Panc1 (cell line): ENCODE measurements around the gene BMP7.

Experiments used
- CTCF ChIP-seq: fragments of 450-650 bp; IDR thresholded peaks from 2 replicates; pipeline ENCODE4 v1.5.1; 2017; ENCODE audit warnings: mild to moderate bottlenecking
- POLR2AphosphoS5 ChIP-seq: IDR thresholded peaks from 2 replicates; pipeline ENCODE4 v1.6.1; 2012; ENCODE audit warnings: mild to moderate bottlenecking, low read depth, low read length, moderate library complexity
- REST ChIP-seq, 2 experiments: IDR thresholded peaks; 2 replicates each; pipeline ENCODE4 v1.6.1; 2011 to 2012; ENCODE audit warnings: low read depth in 2 of 2, control low read depth in 1 of 2, low read length in 1 of 2, mild to moderate bottlenecking in 1 of 2, moderate library complexity in 1 of 2; ENCODE audit not compliant: insufficient read depth in 1 of 2
- TCF7L2 ChIP-seq: IDR thresholded peaks from 2 replicates; pipeline ENCODE4 v1.6.1; 2011; ENCODE audit warnings: mild to moderate bottlenecking, low read depth, low read length, inconsistent platforms

GRCh38 chr20:57249772-57250171, 16.7 kb downstream of the BMP7 start:
- no peak for TF ChIP-seq REST (IDR thresholded peaks at IDR 0.05; ENCODE audit: insufficient read depth in 1 of 2, low read depth in 2 of 2, low read length in 1 of 2)
- TF ChIP-seq CTCF: no peak
- TF ChIP-seq POLR2AphosphoS5: no peak
- TF ChIP-seq TCF7L2: no peak
